Medulla oblongata (tissue), 1 donor: Measurements from ENCODE around the gene SLC2A5.

Experiments
- DNase-seq: peaks from one replicate; pipeline ENCODE4 v3.0.0-alpha.2; 2015; ENCODE audit errors: extremely low spot score

The SLC2A5 gene

DNA sequence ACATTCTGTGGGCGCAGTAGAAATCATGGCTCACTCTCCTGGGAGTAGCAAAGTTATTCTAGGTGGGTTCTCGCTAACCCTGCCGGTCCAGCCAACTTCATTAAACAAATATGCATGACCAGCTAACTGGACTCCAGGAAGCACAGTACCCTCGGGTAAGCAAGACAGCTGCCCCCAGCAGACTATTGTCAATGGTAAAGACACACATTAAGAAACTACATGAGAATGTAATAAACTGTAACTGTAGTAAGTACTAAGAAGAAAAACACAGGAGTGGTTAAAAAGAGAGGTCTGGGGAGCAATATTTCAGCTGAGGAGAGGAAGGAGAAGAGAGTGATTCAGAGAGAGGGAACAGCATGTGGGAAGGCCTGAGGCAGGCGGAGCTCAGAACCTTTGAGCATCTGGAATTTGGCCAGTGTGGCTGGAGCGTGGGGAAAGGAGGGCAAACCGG, 7.4 kb downstream of the SLC2A5 start:
- no peak for DNase-seq

DNA sequence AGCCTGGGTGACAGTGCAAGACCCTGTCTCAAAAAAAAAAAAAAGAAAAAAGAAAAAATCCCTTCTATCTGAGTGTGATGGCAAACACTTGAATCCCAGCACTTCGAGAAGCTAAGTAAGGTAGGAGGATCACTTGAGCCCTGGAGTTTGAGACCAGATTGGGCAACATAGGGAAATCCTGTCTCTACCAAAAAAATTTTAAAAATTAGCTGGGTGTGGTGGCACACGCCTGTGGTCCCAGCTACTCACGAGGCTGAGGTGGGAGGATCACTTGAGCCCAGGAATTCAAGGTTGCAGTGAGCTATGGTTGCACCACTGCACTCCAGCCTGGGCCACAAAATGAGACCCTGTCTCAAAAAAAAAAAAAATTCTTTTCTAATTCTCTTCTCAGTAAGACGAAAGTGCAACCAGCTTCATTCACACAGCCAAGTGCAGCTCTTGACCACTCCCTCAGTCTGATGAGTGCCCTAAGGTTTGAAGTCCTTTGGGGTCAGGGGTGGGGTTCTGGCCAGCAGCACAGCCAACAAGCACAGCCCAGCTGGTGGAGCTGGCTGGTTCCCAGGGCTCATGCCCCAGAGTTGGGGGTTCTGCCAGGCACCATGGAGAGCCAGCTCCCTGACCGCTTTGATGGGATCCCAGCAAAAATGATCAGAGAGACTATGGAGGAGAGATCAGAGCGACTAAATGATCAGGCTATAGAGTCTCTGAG, 8.0 kb downstream of the SLC2A5 start:
- no peak for DNase-seq

DNA sequence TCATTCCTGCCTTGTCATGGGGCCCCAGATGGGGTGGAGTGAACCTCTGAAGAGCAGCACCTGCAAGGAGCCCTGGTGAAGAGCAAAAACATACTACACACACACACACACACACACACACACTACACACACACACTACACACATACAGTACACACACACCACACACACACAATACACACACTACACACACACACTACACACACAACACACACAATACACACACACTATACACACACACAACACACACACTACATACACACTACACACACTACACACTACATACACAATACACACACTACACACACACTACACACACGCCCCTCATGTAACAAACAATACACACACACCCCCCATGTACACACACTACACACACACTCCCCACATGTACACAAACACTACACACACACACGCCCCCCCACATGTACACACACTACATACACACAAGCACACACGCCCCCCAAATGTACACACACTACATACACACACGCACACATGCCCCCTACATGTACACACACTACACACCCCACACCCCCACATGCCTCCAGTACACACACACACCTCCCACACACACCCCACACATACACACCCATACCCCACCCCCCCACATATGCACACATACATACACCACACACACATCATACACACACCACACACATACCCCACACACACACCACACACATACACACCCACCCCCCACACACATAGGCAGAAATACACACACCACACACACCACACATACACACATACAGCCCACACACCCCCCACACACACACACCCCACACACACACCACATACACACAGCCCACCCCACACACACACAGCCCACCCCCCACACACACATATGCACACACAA, 9.3 kb downstream of the SLC2A5 start:
- no peak for DNase-seq

DNA sequence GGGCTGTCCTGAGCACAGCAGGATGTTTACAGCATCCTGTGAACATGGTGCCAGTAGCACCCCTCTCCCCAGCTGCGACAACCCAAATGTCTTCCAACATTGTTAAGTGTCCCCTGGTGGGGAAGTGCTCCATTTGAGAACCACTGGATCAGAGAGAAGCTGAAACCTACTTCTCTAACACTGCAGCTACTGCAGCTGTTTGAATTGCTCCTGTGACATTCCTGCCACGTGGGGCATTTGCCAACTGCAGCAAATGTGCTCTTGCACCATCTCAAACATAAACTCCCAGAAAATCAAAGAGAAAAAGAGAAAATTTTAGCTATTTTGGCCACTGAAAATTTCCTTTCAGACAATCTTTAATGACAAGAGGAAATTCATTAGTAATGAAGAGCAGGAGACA, 11.0 kb downstream of the SLC2A5 start:
- no peak for DNase-seq

DNA sequence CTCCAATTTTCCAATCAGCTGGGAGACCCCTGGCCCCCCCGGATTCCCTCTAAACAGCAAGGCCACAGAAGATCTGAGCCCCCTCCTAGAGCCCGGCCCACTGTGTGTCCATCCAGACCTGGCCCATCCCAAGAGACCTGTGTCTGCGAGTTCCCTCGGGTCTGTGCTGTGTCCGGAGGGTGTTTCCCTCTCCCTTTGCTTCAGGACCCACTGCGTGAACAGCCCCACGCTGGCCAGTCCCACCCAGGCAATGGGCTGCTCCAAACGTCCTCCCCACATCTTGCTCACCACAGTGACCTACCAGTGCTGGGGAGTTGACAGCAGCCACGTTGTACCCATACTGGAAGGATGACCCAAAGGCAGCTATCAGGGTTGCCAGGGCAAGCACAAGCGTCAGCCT, 11.6 kb downstream of the SLC2A5 start:
- no peak for DNase-seq

DNA sequence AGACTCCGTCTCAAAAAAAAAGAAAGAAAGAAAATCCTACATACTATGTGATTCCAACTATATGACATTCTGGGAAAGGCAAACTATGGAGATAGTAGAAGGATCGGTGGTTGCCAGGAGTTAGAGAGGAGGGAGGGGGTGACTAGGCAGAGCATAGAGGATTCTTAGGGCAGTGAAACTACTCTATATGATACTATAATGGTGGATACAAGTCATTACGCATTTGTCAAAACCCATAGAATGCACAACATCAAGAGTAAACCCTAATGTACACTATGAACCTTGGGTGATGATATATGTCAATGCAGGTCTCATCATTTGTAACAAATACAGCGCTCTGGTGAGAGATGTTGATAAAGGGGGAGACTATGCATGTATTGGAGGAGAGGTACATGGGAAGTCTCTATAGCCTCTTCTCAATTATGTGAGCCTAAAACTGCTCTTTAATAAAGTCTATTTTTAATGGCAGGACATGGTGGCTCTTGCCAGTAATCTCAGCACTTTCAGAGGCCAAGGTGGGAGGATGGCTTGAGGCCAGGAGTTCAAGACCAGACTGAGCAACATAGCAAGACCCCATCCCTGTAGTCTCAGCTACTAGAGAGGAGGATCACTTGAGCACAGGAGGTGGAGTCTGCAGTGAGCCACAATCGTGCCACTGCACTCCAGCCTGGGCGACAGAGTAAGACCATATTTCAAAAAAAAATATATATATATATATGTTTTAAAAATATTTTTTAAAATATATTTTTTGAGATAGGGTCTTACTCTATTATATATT, 17.0 kb downstream of the SLC2A5 start:
- no peak for DNase-seq

DNA sequence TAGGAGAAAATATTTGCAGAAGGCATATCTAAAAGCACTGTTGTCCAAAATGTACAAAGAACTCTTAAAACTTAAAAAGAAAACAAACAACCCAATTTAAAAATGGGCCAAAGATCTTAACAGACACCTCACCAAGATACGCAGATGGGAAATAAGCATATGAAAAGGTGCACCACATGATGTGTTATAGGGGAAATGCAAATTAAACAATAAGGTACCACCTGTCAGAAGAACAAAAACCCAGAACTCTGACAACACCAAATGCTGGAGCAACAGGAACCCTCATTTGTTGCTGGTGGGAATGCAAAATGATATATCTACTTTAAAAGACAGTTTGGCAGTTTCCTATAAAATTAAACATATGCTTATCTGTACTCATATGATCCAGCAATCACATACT, 18.1 kb downstream of the SLC2A5 start:
- DNase-seq: no peak

DNA sequence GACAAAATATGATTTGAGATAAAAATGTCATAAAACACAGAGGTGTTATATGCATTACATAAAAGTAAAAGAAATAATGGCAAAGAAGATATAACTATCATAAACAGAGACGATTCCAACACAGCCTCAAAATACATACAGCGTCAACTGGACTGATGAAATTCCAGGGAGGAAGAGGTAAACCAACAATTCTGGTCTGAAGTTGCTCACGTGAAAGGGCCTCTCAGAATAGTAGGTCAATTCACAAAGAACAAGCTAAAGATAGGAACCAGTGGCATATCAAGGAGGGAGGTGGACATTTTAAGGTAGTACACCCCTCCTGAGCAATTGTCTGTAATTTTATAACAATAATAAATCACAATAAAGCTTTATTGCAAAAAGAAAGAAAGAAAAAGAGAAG, 18.6 kb downstream of the SLC2A5 start:
- no peak for DNase-seq

DNA sequence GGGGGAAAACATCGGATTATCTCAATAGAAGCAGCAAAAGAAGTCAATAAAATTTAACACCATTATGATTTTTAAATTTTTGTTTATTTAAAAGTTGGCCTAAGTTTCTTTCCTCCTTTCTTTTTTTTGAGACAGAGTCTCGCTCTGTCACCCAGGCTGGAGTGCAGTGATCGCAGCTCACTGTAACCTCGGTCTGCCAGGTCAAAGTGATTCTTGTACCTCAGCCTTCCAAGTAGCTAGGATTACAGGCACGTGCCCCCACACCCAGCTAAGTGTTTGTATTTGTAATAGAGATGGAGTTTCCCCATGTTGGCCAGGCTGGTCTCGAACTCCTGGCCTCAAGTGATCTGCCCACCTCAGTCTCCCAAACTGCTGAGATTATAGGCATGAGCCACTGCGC, 20.9 kb downstream of the SLC2A5 start:
- DNase-seq: no peak

DNA sequence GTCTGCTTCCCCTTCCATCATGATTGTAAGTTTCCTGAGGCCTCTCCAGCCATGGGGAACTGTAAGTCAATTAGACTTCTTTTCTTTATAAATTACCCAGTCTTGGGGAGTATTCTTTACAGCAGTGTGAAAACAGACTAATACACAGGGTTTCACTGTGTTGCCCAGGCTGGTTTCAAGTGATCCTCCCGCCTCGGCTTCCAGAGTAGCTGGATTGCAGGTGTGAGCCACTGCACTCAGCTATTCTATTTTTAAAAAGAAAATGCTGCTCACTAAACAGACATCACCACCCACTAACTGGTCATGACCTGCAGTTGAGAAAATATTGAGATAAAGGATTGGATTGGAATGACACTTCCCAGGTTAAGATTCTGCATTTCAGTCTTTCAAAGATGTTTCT, 22.4 kb downstream of the SLC2A5 start:
- no peak for DNase-seq

DNA sequence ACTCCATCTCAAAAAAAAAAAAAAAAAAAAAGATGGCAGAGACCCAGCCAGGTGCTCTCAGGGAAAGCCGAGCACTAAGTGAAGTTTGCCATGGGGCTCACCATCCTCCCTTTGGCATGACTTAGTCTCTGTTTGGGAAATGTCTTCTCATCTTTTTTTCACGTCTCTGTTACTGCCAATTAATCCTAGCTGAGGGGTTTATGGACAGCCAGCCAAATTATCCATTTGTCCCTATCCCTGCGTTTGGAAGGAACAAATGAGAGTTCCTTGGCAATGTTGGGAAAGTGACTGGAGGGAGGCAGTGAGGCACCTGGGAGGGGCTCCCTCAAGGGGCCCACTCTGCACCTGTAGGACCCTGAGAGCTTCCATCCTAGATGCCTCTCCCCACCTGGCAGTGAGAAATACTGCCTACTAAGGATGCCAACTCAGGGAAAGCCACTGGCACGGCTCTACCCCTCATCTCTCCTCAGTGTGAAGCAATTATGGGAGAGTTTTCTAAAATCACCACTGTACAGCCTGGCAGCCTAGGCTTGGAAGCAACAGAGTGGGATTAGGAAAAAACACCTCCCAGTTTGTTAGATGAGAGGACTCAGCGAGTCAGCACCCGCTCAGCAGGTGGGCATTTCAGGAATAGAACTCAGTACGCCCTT, 23.4 kb downstream of the SLC2A5 start:
- DNase-seq: no peak

DNA sequence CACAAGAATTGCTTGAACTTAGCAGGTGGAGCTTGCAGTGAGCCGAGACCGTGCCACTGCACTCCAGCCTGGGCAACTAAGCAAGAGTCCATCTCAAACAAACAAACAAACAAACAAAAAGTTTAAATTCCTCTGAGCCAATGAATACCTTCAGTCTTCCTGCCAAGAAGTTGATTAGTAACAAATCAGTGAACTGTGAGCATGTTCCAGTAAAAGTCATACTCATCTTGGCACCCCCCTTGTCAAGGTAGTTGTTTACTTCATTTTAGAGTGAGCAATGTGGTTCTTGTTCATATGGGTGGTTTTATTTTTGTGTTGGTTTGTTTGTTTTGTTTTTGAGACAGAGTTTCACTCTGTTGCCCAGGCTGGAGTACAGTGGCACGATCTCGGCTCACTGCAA, 25.2 kb downstream of the SLC2A5 start:
- no peak for DNase-seq

DNA sequence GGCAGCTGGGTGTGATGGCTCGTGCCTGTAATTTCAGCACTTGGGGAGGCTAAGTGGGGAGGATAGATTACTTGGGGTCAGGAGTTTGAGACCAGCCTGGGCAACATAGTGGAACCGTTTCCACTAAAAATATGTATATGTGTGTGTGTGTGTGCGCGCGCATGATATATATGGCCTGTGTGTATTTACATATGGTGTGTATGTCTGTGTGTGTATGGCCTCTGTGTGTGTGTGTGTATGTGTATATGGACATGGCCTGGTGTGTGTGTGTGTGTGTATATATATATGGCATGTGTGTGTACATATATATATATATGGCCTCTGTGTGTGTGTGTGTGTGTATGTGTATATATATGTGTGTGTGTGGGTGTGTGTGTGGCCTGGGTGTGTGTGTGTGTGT, 27.2 kb downstream of the SLC2A5 start:
- DNase-seq: no peak

DNA sequence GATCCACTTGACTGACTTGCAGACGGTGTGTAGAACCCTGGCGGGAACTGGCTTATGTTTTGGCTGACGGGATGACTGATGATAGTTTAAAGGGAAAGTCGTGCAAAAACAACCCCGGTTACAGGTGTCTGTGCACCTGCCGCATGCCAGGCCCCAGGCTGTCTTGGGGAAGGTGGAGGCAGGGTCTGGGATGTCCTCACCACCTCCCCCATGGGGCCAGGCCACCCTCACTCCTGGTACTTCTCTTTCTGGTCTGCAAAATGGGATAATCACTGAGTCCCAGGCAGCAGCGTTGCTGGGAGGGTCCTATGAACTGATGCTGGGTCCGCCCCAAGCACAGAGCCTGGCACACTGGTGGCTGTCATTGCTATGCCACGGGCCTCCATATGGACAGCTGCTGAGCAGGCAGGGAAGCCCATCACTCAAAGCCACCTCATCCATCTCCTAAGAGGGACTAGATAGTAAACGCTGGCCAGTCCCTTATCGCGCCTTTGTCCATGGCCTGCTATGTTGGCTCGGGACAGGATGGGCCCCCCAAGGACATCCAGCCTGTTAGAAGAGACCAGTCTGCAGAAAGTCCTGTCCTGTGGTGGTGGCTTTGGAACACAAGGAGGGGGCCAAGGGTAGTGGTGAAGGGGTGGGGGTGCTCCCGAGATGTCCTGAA, 28.2 kb downstream of the SLC2A5 start:
- no peak for DNase-seq

DNA sequence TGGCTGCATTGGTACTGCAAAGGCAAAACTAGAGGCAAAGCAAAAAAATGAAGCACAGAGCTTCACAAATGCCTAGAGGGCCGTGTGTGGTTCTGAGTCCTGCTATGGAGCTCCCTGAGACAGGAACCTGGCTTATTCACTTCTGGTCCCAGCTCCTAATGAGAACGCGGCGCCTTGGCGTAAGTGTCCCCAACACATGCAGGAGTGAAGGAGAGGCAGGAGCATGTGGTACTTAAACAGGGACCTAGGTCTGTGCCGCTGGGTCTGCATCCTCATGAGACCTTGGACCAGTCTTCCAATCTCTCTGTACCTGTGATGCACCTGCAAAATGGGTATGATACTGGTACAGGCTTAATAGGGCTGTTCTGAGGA, 28.8 kb downstream of the SLC2A5 start:
- no peak for DNase-seq

DNA sequence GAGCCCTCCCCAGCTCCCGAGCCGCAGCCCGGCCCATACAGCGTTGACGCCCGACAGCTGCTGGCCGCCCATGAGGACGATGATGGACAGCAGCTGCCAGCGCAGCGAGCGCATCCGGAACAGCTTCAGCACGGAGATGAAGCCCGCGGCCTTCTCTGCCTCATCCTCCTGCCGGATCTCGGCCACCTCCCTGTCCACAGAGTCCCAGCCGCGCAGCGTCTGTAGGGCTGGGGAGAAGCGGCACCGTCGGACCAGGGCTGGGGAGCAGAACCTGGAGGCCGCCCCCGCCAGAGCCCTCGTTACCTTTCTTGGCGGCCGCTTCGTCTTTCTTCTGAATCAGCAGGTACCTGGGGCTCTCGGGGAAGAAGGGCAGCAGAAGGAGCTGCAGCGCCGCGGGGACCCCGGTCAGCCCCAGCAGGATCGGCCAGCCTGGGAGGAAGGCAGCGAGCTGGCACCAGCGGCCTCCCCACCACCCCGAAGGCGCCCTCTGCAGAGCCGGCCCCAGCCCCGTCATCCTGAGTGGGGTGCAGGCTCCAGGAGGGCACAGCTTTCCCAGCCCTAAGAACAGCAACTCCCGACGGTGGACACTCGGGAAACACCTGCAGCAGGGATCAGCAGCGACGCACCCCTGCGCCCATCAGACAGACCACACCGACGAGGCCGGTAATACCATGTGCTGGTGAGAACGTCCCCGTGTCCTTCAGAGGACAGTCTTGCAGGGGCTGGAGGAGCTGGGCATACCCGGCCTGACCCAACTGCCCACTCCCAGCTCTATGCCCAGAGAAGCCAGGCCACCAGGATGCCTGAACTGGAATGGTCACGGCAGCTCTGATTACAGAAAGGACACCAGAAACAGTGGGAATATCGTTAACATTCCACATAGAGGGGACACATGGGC, 29.4 kb downstream of the SLC2A5 start:
- no peak for DNase-seq

DNA sequence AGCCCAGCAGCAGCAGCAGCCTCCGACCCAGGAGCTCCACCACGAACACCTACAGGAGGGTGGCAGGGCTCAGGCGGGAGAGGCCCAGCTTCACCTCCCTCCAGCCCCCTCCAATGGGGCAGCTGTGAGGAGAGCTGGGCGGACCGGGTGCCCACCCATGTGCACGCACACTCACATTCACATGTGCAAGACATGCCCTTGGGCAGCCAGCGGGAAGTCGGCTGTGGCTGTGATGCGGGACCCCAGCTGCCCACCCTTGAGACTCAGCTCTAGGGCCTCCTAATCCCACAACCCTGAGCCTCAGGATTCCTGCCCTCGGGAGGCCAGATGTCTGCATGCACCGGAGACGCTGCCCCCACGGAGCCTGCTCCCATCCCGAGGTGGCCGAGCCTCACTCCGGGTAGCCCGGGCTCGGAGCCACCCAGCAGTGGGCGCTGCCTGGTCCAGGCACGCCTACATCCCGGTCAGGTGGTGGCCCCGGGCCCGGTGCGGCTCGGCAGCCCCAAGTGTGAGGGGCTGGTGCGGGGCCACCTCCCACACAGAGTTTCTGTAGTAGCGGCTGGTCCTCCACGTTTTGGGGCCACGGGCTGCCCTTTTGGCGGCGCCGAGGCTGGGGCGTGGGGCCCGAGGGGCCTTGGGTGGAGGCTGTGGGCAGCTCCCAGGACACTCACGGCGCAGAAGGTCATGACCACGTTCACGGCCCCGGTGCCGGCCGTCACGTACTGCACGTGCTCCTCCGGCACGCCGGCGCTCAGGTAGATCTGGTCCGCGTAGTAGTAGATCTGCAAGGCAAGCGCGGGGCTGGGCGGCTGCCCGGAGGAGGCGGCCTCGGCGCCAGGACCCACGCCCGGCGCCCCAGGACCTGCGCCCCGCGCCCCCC, 30.3 kb downstream of the SLC2A5 start:
- DNase-seq: no peak

DNA sequence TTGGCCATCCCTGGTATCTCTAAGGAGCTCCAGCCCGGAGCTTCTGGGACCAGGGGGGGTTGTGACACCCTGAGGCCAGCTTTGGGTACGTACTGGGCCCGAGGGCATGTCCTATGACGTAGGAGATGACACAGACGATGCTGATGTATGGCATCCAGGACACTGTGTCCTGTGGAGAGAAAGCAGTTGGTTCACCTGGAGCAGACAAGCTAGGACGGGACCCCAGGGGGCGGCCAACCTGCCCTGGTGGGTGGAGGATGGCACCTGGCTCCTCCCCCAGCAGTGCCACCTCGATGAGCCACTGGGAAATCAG, 31.1 kb downstream of the SLC2A5 start:
- DNase-seq: no peak

DNA sequence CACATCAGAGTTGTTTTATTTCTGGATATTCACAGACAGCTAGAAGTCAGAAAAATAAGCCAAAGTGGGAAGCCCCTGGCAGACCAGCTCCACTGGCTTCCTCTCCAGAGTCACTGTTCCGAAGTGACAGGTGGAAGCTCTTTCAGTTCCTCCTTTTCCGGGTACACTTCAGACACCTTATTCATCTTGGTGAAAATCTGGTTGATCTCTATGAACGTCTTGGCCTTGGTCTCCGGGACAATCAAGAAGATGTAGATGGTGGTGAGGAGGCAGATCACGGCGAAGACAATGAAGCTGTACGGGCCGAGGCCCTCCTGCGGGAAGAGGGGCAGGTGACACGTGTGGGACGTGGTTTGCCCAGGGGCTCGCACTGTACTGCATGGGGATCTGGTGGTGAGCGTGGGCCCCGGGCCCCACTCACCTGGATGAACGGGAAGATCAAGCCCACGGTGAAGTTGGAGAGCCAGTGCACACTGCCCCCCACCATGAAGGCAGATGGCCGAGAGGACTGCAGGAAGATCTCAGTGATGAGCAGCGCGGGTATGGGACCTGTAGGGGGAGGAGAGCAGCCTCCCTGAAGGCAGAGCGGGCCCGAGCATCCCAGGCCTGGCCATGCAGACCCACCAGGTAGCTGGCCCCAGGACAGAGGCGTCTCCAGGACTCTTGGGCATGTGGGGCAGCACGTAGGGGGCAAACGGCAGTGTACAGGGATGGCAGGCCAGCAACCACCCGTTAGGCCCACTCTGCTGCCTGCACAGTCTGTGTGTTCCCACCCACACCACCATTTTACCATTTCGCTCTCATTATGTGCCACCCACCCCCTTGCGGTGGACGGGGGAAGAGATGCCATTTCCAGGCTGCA, 31.7 kb downstream of the SLC2A5 start:
- DNase-seq: no peak
